CD4-positive, alpha-beta T cell (primary cell): ENCODE data around the gene ARVCF. TPM values are rescaled to one million over a fixed set of nuclear protein-coding genes. Genes with fewer than 3 reads are reported as not detected.
A peak's percentile ranks its signal among the peaks of the same experiment; 100 is the strongest.

Experiments used
- ATAC-seq: fragments of 200-7000 bp; cut with Tn5 transposase; one replicate; pipeline ENCODE4 v1.10.0; 2022; ENCODE audit warnings: mild to moderate bottlenecking; ENCODE audit not compliant: poor library complexity
- CTCF ChIA-PET: fragments of 350-600 bp; sonication (Branson Sonifier 250); formaldehyde crosslinking; loops from one replicate; lab custom pipeline; 2021; ENCODE audit warnings: antibody characterized with exemption, inconsistent platforms; lab: Charles Lee
- POLR2A ChIA-PET: fragments of 350-600 bp; sonication (Branson Sonifier 250); formaldehyde crosslinking; loops from one replicate; lab custom pipeline; 2021; ENCODE audit warnings: antibody characterized with exemption, inconsistent platforms; lab: Charles Lee
- DNase-seq, 14 experiments: peaks; one replicate each; pipeline ENCODE4 v3.0.0-alpha.2; 2013 to 2020; ENCODE audit warnings: mixed read lengths in 2 of 14
- H3K27ac ChIP-seq, 2 donors: one replicate each; pipeline versions ENCODE4 v1.5.1 to v1.7.0; 2013; ENCODE audit warnings: low read length in 2 of 2, low read depth in 1 of 2, mild to moderate bottlenecking in 1 of 2
- H3K27me3 ChIP-seq, 2 experiments: 1 replicate in 1 of 2; 2 replicates in 1 of 2; pipeline versions ENCODE4 v1.6.1 to v1.7.0; 2013; ENCODE audit warnings: low read length in 2 of 2, control low read depth in 1 of 2, mild to moderate bottlenecking in 1 of 2, moderate library complexity in 1 of 2; ENCODE audit not compliant: insufficient read depth in 2 of 2, control insufficient read depth in 1 of 2
- H3K36me3 ChIP-seq: one replicate; pipeline ENCODE4 v1.6.1; 2013; ENCODE audit warnings: low read length, control low read depth; ENCODE audit not compliant: insufficient read depth
- H3K4me1 ChIP-seq: one replicate; pipeline ENCODE4 v1.6.1; 2013; ENCODE audit warnings: low read length, control low read depth; ENCODE audit not compliant: insufficient read depth
- H3K4me3 ChIP-seq: one replicate; pipeline ENCODE4 v1.5.1; 2013; ENCODE audit warnings: mild to moderate bottlenecking, low read length, moderate library complexity
- H3K9me3 ChIP-seq, 2 experiments: 1 replicate in 1 of 2; 2 replicates in 1 of 2; pipeline versions ENCODE4 v1.6.1 to v1.7.0; 2013; ENCODE audit warnings: low read length in 2 of 2, mild to moderate bottlenecking in 2 of 2, control low read depth in 1 of 2, moderate library complexity in 1 of 2; ENCODE audit not compliant: control insufficient read depth in 1 of 2, insufficient read depth in 1 of 2
- H3K27ac Mint-ChIP-seq: one replicate; pipeline ENCODE4 v1.8.0; 2020; ENCODE audit warnings: mixed read lengths
- H3K27me3 Mint-ChIP-seq: one replicate; pipeline ENCODE4 v1.8.0; 2021; ENCODE audit warnings: mixed read lengths
- H3K36me3 Mint-ChIP-seq: one replicate; pipeline ENCODE4 v1.8.0; 2021; ENCODE audit warnings: low read depth, mixed read lengths
- H3K4me1 Mint-ChIP-seq: one replicate; pipeline ENCODE4 v1.8.0; 2021; ENCODE audit warnings: low read depth, mixed read lengths
- H3K4me3 Mint-ChIP-seq: one replicate; pipeline ENCODE4 v1.8.0; 2020; ENCODE audit warnings: mild to moderate bottlenecking, mixed read lengths
- H3K9me3 Mint-ChIP-seq: one replicate; pipeline ENCODE4 v1.8.0; 2020; ENCODE audit warnings: mixed read lengths
- CTCF ChIP-seq: fragments of 200-600 bp; IDR thresholded peaks from one replicate; pipeline ENCODE4 v1.8.0; 2022; ENCODE audit warnings: antibody characterized with exemption, mild to moderate bottlenecking
- intact Hi-C, 2 experiments: fragments of 100-400 bp; cut with DNase I in 1 of 2; cut with micrococcal nuclease in 1 of 2; formaldehyde crosslinking; loops; one replicate each; pipeline versions ENCODE4 v1.15.1 to v1.9.0; 2023 to 2025; cut with DNase I, micrococcal nuclease
- total RNA-seq, 174 experiments: library from RNA in 2 of 174; stranded (reverse) in 2 of 174; gene quantifications; one replicate each; pipeline ENCODE4 v1.2.3 and lab custom pipeline; 2021 to 2026

The ARVCF gene
- total RNA-seq, 2 experiments from 2014 or later: 2.2 to 2.5 TPM

DNA sequence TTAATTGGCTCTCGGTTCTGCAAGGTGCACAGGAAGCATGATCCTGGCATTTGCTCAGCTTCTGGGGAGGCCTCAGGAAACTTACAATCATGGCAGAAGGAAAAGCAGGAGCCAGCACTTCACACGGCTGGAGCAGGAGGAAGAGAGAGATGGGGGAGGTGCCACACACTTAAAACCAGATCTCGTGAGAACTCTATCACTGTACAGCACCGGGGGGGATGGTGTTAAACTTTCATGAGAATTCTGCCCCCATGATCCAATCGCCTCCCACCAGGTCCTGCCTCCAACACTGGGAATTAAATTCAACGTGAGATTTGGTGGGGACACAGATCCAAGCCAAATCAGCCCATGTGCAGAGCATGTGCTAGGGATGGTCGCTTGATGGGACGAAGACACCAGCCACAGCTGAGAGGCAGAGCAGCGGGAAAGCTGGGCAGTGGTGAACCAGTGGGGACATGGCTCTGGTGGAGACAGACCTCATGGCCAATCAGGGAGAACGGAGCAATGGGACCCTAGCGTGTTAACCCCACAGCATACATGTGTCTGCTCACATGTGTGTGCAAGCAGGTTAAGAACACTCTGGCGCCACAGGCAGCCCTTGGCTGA is 10.5 kb upstream of the ARVCF start:
- ATAC-seq (no peak), DNase-seq (no peak)
- H3K4me3 ChIP-seq: no peak overlapping the region
- Mint-ChIP-seq H3K9me3 (no peaks in the 10 kb centered on the region), H3K4me1 (peaks cover 40% of the 10 kb centered on the region), H3K27me3 (no peaks in the 10 kb centered on the region), H3K4me3 (no peak overlapping the region), H3K27ac (no peak overlapping the region), H3K36me3 (peaks cover 7% of the 10 kb centered on the region)
- H3K27ac ChIP-seq: no peak overlapping the region
- peaks cover 11% of the 10 kb centered on the region for H3K36me3 ChIP-seq
- CTCF ChIA-PET: interaction anchor here (1.2 kb wide), 1 partner anchor 57 kb away, joined by 3 read pairs; no protein-coding TSS in a partner anchor
- intact Hi-C loops: loop anchor here in 1 of 2 experiments (5.0 kb wide), 1 partner anchor 55 kb away; no protein-coding TSS in a partner anchor
- peaks cover 43% of the 10 kb centered on the region for H3K4me1 ChIP-seq
- no peaks in the 10 kb centered on the region for H3K27me3 ChIP-seq
- no peaks in the 10 kb centered on the region for H3K9me3 ChIP-seq
- POLR2A ChIA-PET: no interaction called here
- TF ChIP-seq CTCF: no peak

DNA sequence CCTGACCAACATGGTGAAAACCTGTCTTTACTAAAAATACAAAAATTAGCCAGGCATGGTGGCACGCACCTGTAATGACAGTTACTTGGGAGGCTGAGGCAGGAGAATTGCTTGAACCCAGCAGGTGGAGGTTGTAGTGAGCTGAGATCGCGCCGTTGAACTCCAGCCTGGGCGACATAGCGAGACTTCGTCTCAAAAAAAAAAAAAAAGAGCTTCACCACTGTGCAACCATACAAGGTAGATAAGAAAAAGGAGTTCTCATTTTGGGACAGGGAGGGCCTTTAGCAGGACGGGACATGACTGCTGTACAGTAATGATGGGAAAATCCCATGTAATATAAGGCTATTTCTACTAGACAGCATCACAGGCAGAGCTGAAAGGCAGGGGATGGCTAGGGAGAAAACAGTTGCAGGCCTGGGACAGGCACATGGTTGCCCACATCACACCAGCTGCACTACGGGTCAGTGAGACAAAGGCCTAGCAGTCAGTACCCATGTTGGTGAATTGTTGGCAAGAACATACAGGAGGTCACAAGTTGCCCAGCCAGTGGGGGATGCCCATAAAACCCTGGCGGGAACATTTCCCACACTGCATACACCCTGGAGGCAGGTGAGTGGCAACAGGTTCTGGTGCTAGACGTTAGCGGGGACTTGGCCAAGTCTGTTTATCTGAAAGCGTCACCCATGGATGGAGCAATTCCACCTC is 9.7 kb upstream of the ARVCF start:
- Histone ChIP-seq H3K27ac (no peak overlapping the region), H3K9me3 (no peaks in the 10 kb centered on the region), H3K27me3 (no peaks in the 10 kb centered on the region), H3K36me3 (peaks cover 11% of the 10 kb centered on the region), H3K4me3 (no peak overlapping the region), H3K4me1 (peaks cover 43% of the 10 kb centered on the region)
- H3K9me3 Mint-ChIP-seq: no peaks in the 10 kb centered on the region
- no peak overlapping the region for H3K27ac Mint-ChIP-seq
- no peaks in the 10 kb centered on the region for H3K27me3 Mint-ChIP-seq
- no peak for ATAC-seq
- intact Hi-C loops: loop anchor here in 1 of 2 experiments (5.0 kb wide), 1 partner anchor 54 kb away; no protein-coding TSS in a partner anchor
- H3K4me1 Mint-ChIP-seq: peaks cover 38% of the 10 kb centered on the region
- TF ChIP-seq CTCF: no peak
- peaks cover 3% of the 10 kb centered on the region for H3K36me3 Mint-ChIP-seq
- ChIA-PET POLR2A (no interaction called here), CTCF (no interaction called here)
- DNase-seq: no peak
- no peak overlapping the region for H3K4me3 Mint-ChIP-seq

- CTCF ChIA-PET: no interaction called here
- no peak for ATAC-seq
Observed at GRCh38 chr22:20025401-20026203, 9.0 kb upstream of the ARVCF start.

More at GRCh38 chr22:20025401-20026203, 9.0 kb upstream of the ARVCF start:
- peaks cover 4% of the 10 kb centered on the region for H3K36me3 Mint-ChIP-seq
- Histone ChIP-seq H3K9me3 (no peaks in the 10 kb centered on the region), H3K4me1 (peaks cover 42% of the 10 kb centered on the region), H3K27ac (no peak overlapping the region), H3K36me3 (peaks cover 11% of the 10 kb centered on the region), H3K27me3 (no peaks in the 10 kb centered on the region), H3K4me3 (no peak overlapping the region)
- H3K4me3 Mint-ChIP-seq: peak overlapping the region; percentile 57
- H3K9me3 Mint-ChIP-seq: no peaks in the 10 kb centered on the region
- intact Hi-C loops: loop anchor here in 1 of 2 experiments (5.0 kb wide), 1 partner anchor 53 kb away; no protein-coding TSS in a partner anchor
- TF ChIP-seq CTCF: no peak
- POLR2A ChIA-PET: no interaction called here
- H3K4me1 Mint-ChIP-seq: peaks cover 36% of the 10 kb centered on the region
- H3K27ac Mint-ChIP-seq: peak overlapping the region; percentile 33
- no peaks in the 10 kb centered on the region for H3K27me3 Mint-ChIP-seq
- no peak for DNase-seq
